Measurements from ENCODE around the gene BCAN.

Gene BCAN

GRCh38 chr1:156643049-156643777 is 1.3 kb downstream of the BCAN start:
- TF ChIP-seq HDGF (IDR thresholded peaks at IDR 0.05; ENCODE audit: borderline replicate concordance) (no peak), SUZ12 (IDR thresholded peaks at IDR 0.05) (no peak)
- POLR2A ChIA-PET, result interaction anchor here (0.7 to 1.3 kb wide), 2 partner anchors 17 to 19 kb away, joined by 3 read pairs; no protein-coding TSS in a partner anchor
- CTCF ChIA-PET, result interaction anchor here (1.0 to 6.2 kb wide), 4 partner anchors 16 to 47 kb away, joined by 3 to 47 read pairs (median 6); no protein-coding TSS in a partner anchor
- no peak for DNase-seq (ENCODE audit: extremely low spot score)

GRCh38 chr1:156643778-156644092 is 1.8 kb downstream of the BCAN start:
- POLR2A ChIA-PET, result interaction anchor here (1.3 kb wide), 1 partner anchor 19 kb away, joined by 3 read pairs; no protein-coding TSS in a partner anchor
- CTCF ChIA-PET, result interaction anchor here (1.0 to 6.2 kb wide), 4 partner anchors 16 to 46 kb away, joined by 3 to 47 read pairs (median 6); no protein-coding TSS in a partner anchor

GRCh38 chr1:156644146-156644545 is 2.2 kb downstream of the BCAN start:
- no peak for DNase-seq (ENCODE audit: extremely low spot score)
- ChIA-PET POLR2A (no interaction called here), CTCF (interaction anchor here (1.2 to 6.2 kb wide), 3 partner anchors 18 to 46 kb away, joined by 3 to 47 read pairs (median 5); no protein-coding TSS in a partner anchor)
- TF ChIP-seq ARNT (IDR thresholded peaks at IDR 0.05) (no peak), NFRKB (IDR thresholded peaks at IDR 0.05) (no peak), SP1 (IDR thresholded peaks at IDR 0.05) (no peak), CTBP1 (IDR thresholded peaks at IDR 0.05; ENCODE audit: borderline replicate concordance) (no peak), LEF1 (IDR thresholded peaks at IDR 0.05; ENCODE audit: borderline replicate concordance) (no peak), ELF4 (IDR thresholded peaks at IDR 0.05) (no peak), ZNF384 (IDR thresholded peaks at IDR 0.05) (no peak), FOXA1 (IDR thresholded peaks at IDR 0.05) (no peak), L3MBTL2 (conservative IDR thresholded peaks at IDR 0.05) (no peak), HDGF (IDR thresholded peaks at IDR 0.05; ENCODE audit: borderline replicate concordance) (no peak), TARDBP (IDR thresholded peaks at IDR 0.05) (no peak), PKNOX1 (IDR thresholded peaks at IDR 0.05) (no peak)

More at GRCh38 chr1:156643778-156644092, 1.8 kb downstream of the BCAN start:
- DNase-seq (ENCODE audit: extremely low spot score), result no peak
- TF ChIP-seq L3MBTL2 (conservative IDR thresholded peaks at IDR 0.05) (no peak), TARDBP (IDR thresholded peaks at IDR 0.05) (no peak), NFRKB (IDR thresholded peaks at IDR 0.05) (no peak), FOXA1 (IDR thresholded peaks at IDR 0.05) (no peak), PKNOX1 (IDR thresholded peaks at IDR 0.05) (no peak), SUZ12 (IDR thresholded peaks at IDR 0.05) (no peak), ARNT (IDR thresholded peaks at IDR 0.05) (no peak)

- TF ChIP-seq FOXA1 (IDR thresholded peaks at IDR 0.05) (no peak), LEF1 (IDR thresholded peaks at IDR 0.05; ENCODE audit: borderline replicate concordance) (no peak), TARDBP (IDR thresholded peaks at IDR 0.05) (no peak)
- ChIA-PET CTCF (interaction anchor here (1.2 to 6.2 kb wide), 2 partner anchors 19 to 25 kb away, joined by 3 to 47 read pairs; no protein-coding TSS in a partner anchor), POLR2A (no interaction called here)
- no peak for DNase-seq (ENCODE audit: extremely low spot score)
Measured at GRCh38 chr1:156644640-156645039, 2.7 kb downstream of the BCAN start.

- DNase-seq (ENCODE audit: extremely low spot score), result no peak
- no peak for TF ChIP-seq PKNOX1 (IDR thresholded peaks at IDR 0.05)
- TF ChIP-seq FOXK2 (IDR thresholded peaks at IDR 0.05), result no peak
- TF ChIP-seq SUZ12 (IDR thresholded peaks at IDR 0.05), result no peak
- no peak for TF ChIP-seq NFRKB (IDR thresholded peaks at IDR 0.05)
- TF ChIP-seq CTBP1 (IDR thresholded peaks at IDR 0.05; ENCODE audit: borderline replicate concordance), result no peak
- no peak for TF ChIP-seq ARNT (IDR thresholded peaks at IDR 0.05)
- no peak for TF ChIP-seq HDGF (IDR thresholded peaks at IDR 0.05; ENCODE audit: borderline replicate concordance)
- TF ChIP-seq SP1 (IDR thresholded peaks at IDR 0.05), result no peak
- no peak for TF ChIP-seq ZNF384 (IDR thresholded peaks at IDR 0.05)
- no peak for TF ChIP-seq FOXM1 (IDR thresholded peaks at IDR 0.05; ENCODE audit: borderline replicate concordance)
- TF ChIP-seq TARDBP (IDR thresholded peaks at IDR 0.05), result no peak
- no peak for TF ChIP-seq BHLHE40 (IDR thresholded peaks at IDR 0.05; ENCODE audit: borderline replicate concordance)
- no peak for TF ChIP-seq FOXA1 (IDR thresholded peaks at IDR 0.05)
- TF ChIP-seq ELF4 (IDR thresholded peaks at IDR 0.05), result no peak
- no peak for TF ChIP-seq L3MBTL2 (conservative IDR thresholded peaks at IDR 0.05)
- no peak for TF ChIP-seq LEF1 (IDR thresholded peaks at IDR 0.05; ENCODE audit: borderline replicate concordance)
- CTCF ChIA-PET, result interaction anchor here (6.2 kb wide), 1 partner anchor 19 kb away, joined by 47 read pairs; no protein-coding TSS in a partner anchor
- POLR2A ChIA-PET, result interaction anchor here (0.7 kb wide), 1 partner anchor 538 kb away, joined by 3 read pairs; no protein-coding TSS in a partner anchor
Measured at GRCh38 chr1:156645056-156645455, 3.1 kb downstream of the BCAN start.

GRCh38 chr1:156645666-156646065 is 3.7 kb downstream of the BCAN start:
- no peak for TF ChIP-seq L3MBTL2 (conservative IDR thresholded peaks at IDR 0.05)
- no peak for TF ChIP-seq BHLHE40 (IDR thresholded peaks at IDR 0.05; ENCODE audit: borderline replicate concordance)
- no peak for TF ChIP-seq HDGF (IDR thresholded peaks at IDR 0.05; ENCODE audit: borderline replicate concordance)
- TF ChIP-seq SP1 (IDR thresholded peaks at IDR 0.05), result no peak
- CTCF ChIA-PET, result interaction anchor here (1.1 to 6.2 kb wide), 2 partner anchors 9 to 20 kb away, joined by 3 to 47 read pairs; no protein-coding TSS in a partner anchor
- POLR2A ChIA-PET, result interaction anchor here (0.7 kb wide), 1 partner anchor 537 kb away, joined by 3 read pairs; no protein-coding TSS in a partner anchor
- DNase-seq (ENCODE audit: extremely low spot score), result no peak
